Measurements from ENCODE around the gene COX7A2L.

- TF ChIP-seq POLR2A (IDR thresholded peaks at IDR 0.05) (no peak), CTCF (IDR thresholded peaks at IDR 0.05 in 4 of 5, conservative IDR thresholded peaks at IDR 0.05 in 1 of 5) (no peak)
Measured at GRCh38 chr2:42364658-42365057, 3.6 kb upstream of the COX7A2L start.
